KOPT-K1 (cell line): Measurements from ENCODE around the gene RNF40.

ENCODE experiments used
- H3K27ac ChIP-seq: fragments of 200-600 bp; sonication (generic); 2 replicates; pipeline ENCODE4 v1.5.1; 2016; ENCODE audit warnings: antibody characterized with exemption, mild to moderate bottlenecking, low read depth, low read length; ENCODE audit not compliant: poor library complexity, severe bottlenecking
- H3K36me3 ChIP-seq: fragments of 200-600 bp; sonication (generic); 2 replicates; pipeline ENCODE4 v1.5.1; 2017; ENCODE audit warnings: antibody characterized with exemption, mild to moderate bottlenecking, low read length, moderate library complexity; ENCODE audit not compliant: insufficient read depth
- H3K9me3 ChIP-seq: fragments of 200-600 bp; sonication (generic); 2 replicates; pipeline ENCODE4 v1.5.1; 2017; ENCODE audit warnings: antibody characterized with exemption, low read length, mild to moderate bottlenecking; ENCODE audit not compliant: insufficient read depth, poor library complexity, severe bottlenecking

RNF40 gene

DNA sequence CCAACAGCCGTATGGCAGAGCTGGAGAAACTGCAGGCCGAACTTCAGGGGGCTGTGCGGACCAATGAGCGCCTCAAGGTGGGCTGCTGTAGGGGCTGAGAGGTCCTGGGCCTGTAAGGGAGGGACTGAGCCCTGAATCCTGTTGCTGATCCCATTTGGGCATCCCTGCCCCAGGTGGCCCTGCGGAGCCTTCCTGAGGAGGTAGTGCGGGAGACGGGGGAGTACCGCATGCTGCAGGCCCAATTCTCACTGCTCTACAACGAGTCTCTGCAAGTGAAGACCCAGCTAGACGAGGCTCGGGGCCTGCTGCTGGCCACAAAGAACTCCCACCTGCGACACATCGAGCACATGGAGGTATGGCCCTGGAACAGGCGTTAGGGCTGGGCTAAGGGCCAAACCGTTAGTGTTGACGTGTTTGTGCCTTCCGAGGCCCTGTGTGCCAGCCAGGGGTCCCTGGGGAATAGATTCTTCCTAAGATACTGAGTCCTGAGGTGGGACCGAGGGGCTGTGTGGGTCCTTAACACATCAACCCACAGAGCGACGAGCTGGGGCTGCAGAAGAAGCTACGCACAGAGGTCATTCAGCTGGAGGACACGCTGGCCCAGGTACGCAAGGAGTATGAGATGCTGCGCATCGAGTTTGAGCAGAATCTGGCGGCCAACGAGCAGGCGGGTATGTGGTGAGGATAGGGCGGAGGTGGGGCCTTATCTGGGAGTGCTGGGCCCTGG, 4.2 kb downstream of the RNF40 start:
- H3K9me3 ChIP-seq = no peaks in the 10 kb centered on the region
- H3K36me3 ChIP-seq = peaks cover 84% of the 10 kb centered on the region
- H3K27ac ChIP-seq = no peak overlapping the region

DNA sequence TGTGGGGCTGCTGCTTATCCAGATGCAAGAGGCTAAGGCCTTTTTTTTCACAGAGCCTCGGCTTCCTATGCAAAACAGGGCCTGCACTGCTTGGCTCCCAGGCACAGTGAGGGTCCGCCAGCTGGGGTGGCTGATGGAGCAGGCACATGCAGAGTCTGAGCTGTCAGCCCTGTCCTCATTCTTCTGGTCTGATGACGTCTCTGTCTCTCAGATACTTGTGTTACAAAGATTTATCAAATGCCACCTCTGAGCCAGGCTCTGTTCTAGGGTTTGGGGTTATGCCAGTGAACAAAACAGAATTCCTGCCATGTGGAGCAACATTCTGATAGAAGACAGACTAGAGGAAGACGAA, 4.8 kb downstream of the RNF40 start:
- no peaks in the 10 kb centered on the region for H3K9me3 ChIP-seq
- H3K36me3 ChIP-seq = peaks cover 89% of the 10 kb centered on the region
- no peak overlapping the region for H3K27ac ChIP-seq

GRCh38 chr16:30767767-30768465, 5.8 kb downstream of the RNF40 start:
- no peaks in the 10 kb centered on the region for H3K9me3 ChIP-seq
- H3K36me3 ChIP-seq = peaks cover 99% of the 10 kb centered on the region
- H3K27ac ChIP-seq = no peak overlapping the region

DNA sequence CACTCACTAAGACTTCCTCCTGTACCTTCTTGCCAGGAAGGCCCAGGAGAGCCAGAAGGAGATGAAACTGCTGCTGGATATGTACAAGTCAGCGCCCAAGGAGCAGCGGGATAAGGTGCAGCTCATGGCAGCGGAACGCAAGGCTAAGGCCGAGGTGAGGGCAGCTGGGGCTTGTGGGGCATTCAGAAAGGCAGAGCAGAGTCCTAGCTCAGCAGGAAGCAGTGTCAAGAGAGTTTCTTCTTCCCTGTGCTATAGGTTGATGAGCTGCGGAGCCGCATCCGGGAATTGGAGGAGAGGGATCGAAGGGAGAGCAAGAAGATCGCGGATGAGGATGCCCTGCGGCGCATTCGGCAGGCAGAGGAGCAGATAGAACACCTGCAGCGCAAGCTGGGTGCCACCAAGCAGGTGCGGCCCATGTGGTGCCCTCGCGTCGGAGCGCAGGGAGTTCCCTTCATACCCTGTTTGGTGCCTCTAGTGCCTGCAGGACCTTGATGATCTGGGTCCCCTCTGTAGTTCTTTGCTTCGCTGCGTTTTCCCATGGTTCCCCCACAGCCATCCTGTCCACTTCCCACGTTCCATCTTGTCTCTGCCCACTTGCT, 6.6 kb downstream of the RNF40 start:
- Histone ChIP-seq H3K9me3 (no peaks in the 10 kb centered on the region), H3K36me3 (peaks cover 100% of the 10 kb centered on the region), H3K27ac (no peak overlapping the region)

- H3K27ac ChIP-seq = no peak overlapping the region
- H3K36me3 ChIP-seq = peaks cover 100% of the 10 kb centered on the region
- no peaks in the 10 kb centered on the region for H3K9me3 ChIP-seq
Measured at GRCh38 chr16:30769379-30770089, 7.4 kb downstream of the RNF40 start.

DNA sequence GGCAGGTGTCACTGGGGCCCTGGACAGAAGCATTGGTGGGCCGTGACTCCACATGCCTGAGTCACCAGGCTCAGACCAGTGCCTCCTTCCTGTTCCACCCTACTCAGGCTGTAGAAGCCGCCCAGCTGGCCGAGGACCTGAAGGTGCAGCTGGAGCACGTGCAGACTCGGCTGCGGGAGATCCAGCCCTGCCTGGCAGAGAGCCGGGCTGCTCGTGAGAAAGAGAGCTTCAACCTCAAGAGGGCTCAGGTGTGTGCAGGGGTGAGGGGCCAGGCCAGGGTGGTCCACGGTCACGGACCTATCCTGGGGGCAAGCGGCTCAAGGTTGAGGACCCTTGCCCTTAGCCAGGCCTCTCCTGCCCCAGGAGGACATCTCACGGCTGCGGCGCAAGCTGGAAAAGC, 9.6 kb downstream of the RNF40 start:
- no peaks in the 10 kb centered on the region for H3K9me3 ChIP-seq
- no peak overlapping the region for H3K27ac ChIP-seq
- H3K36me3 ChIP-seq = peaks cover 94% of the 10 kb centered on the region

GRCh38 chr16:30773826-30774225, 11.7 kb downstream of the RNF40 start:
- Histone ChIP-seq H3K9me3 (no peaks in the 10 kb centered on the region), H3K36me3 (peaks cover 73% of the 10 kb centered on the region), H3K27ac (no peak overlapping the region)

DNA sequence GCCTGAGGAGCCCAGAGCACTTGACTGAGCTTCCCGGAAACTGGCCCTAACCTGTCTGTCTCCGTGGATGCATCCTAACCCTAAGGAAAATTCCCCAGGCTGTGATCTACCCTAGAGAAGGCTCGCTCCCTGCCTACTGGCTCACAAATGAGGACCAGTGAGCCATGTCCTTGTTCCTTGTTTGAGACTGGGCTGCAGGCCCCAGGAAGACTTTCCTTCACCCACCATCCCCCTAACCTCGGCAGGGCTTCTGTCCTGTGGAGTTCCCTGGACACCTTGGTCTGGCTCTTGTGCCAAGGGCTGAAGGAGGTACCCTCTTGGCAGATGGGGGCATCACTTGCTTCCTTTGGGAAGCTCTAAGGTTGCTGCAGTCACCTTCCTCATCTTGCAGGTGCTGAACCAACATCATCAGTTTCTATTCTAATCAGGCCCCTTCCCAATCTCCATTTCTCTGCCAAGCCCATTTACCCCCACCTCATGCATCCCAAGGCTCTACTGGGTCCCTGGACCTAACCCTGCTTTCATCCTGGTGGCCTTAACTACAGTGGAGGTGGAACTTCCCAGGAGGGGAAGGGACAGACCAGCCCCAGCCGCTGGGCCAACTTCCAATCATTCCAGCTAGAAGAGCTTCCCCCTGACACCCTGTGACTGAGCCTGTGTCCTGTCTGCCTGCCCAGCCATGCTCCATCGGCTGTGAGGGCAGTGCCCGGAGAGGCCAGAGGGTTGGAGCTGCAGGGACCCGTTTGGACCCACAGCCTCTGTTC, 12.4 kb downstream of the RNF40 start:
- Histone ChIP-seq H3K36me3 (peaks cover 66% of the 10 kb centered on the region), H3K27ac (no peak overlapping the region)

DNA sequence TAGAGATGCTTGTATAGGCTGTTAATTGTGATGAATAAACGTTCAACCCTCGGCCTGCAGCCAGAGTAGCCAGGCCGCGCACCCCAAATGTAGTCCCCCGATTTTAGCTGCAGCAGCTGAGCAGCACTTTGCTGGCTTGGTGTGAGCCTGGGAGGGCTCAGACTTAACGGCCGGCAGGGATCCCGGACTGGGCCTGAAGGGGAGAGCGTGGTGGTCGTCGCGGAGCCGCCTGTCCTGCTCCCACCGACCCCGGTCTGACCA, 12.9 kb downstream of the RNF40 start:
- H3K9me3 ChIP-seq = no peaks in the 10 kb centered on the region
- no peak overlapping the region for H3K27ac ChIP-seq
- peaks cover 60% of the 10 kb centered on the region for H3K36me3 ChIP-seq

More for the DNA sequence above, 12.4 kb downstream of the RNF40 start:
- no peaks in the 10 kb centered on the region for H3K9me3 ChIP-seq

GRCh38 chr16:30775392-30776188, 13.5 kb downstream of the RNF40 start:
- no peak overlapping the region for H3K27ac ChIP-seq
- H3K9me3 ChIP-seq = no peaks in the 10 kb centered on the region

DNA sequence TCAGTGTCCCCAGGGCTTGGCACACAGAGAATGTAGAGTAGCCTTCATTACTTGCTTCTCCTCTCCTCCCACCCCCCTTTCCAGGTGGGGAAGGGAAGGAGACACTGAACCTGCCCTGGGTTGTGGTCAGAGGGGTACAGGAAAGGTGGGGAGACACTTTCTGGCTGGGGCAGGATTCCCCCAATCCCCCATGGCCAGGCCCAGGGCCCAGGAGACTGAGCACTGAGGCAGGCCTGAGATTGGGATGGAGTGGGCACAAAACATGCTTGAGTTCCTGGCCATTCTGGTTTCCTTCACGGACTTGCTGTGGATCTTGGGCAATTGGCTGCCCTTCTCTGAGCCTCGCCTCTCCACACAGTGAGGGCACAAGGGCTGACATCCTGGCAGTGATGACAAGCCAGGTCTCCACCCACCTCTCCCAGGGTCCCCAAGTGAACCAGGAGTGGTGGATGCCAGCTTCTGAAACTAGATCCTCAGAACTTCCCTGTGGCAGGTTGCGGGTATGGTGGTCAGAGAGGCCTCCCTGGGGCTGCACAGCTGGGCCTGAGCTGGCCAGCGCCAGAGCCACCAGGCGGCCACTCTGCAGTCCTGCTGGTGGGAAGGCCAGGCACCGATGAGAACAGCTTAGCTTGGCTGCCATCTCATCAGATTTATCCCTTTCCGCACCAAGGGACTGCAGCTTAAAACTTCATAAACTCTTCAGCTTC, 15.6 kb downstream of the RNF40 start:
- Histone ChIP-seq H3K36me3 (peaks cover 34% of the 10 kb centered on the region), H3K9me3 (no peaks in the 10 kb centered on the region), H3K27ac (no peak overlapping the region)

More at GRCh38 chr16:30775392-30776188, 13.5 kb downstream of the RNF40 start:
- peaks cover 55% of the 10 kb centered on the region for H3K36me3 ChIP-seq

GRCh38 chr16:30778549-30779244, 16.6 kb downstream of the RNF40 start:
- H3K36me3 ChIP-seq = peaks cover 24% of the 10 kb centered on the region
- H3K27ac ChIP-seq = no peak overlapping the region
- H3K9me3 ChIP-seq = no peaks in the 10 kb centered on the region

DNA sequence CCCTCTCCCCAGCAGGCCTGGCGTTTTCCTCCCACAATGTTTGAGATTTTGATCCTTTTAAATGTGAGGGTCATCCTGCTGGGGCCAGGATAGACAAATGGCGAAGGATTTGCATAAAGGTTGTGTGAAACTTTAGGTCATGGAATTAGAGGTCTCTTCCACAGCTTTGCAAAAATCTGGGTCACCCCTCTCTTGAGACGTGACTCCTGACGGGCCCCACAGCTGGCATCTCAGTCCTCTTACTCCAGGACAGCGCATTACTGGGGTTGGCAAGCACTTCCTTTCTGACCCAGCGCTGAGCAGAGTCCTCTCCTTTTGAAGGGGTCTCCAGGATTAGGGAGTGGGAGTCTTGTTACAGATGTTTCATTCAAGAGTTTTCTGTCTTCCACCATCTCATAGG, 17.5 kb downstream of the RNF40 start:
- H3K27ac ChIP-seq = no peak overlapping the region
- peaks cover 15% of the 10 kb centered on the region; the same call in 1 of the 2 replicates for H3K36me3 ChIP-seq
- no peaks in the 10 kb centered on the region for H3K9me3 ChIP-seq
